Neural cell (in vitro differentiated cells): ENCODE measurements around the gene TRUB1. TPM values are rescaled to one million over a fixed set of nuclear protein-coding genes. Genes with fewer than 3 reads are reported as not detected.

Source experiments
- H2AFZ ChIP-seq: fragments of 200-600, 300-800 bp; sonication (generic), shearing (Covaris generic); 2 replicates; pipeline ENCODE4 v1.6.0; 2014; ENCODE audit warnings: low read depth, mild to moderate bottlenecking, antibody characterized with exemption, low read length, moderate library complexity
- H3F3A ChIP-seq: fragments of 200-600 bp; shearing (Covaris generic); 2 replicates; pipeline ENCODE4 v1.6.1; 2016; ENCODE audit warnings: mild to moderate bottlenecking, moderate library complexity, mixed read lengths, antibody characterized with exemption, low read length; ENCODE audit not compliant: insufficient read depth, poor library complexity, severe bottlenecking
- H3K27ac ChIP-seq: fragments of 200-600, 300-800 bp; sonication (generic), shearing (Covaris generic); 2 replicates; pipeline ENCODE4 v1.5.1; 2014; ENCODE audit warnings: mild to moderate bottlenecking, low read length, moderate library complexity
- H3K27me3 ChIP-seq: fragments of 300-800, 200-600 bp; sonication (generic), shearing (Covaris generic); 2 replicates; pipeline ENCODE4 v1.6.0; 2014; ENCODE audit warnings: mild to moderate bottlenecking, low read depth, low read length, moderate library complexity; ENCODE audit not compliant: insufficient read depth
- H3K36me3 ChIP-seq: fragments of 300-800, 200-600 bp; sonication (generic), shearing (Covaris generic); 2 replicates; pipeline ENCODE4 v1.5.1; 2014; ENCODE audit warnings: mild to moderate bottlenecking, antibody characterized with exemption, low read length, moderate library complexity; ENCODE audit not compliant: insufficient read depth
- H3K4me2 ChIP-seq: fragments of 300-800, 200-600 bp; sonication (generic), shearing (Covaris generic); 2 replicates; pipeline ENCODE4 v1.6.0; 2014; ENCODE audit warnings: mild to moderate bottlenecking, low read length
- H3K4me3 ChIP-seq: fragments of 300-800, 200-600 bp; sonication (generic), shearing (Covaris generic); 2 replicates; pipeline ENCODE4 v1.5.1; 2014; ENCODE audit warnings: mild to moderate bottlenecking, low read length, moderate library complexity
- H3K79me2 ChIP-seq: fragments of 200-600 bp; shearing (Covaris generic); replicated peaks from 2 replicates; pipeline ENCODE4 v1.6.0; 2014; ENCODE audit warnings: mild to moderate bottlenecking, low read length, moderate library complexity; ENCODE audit not compliant: insufficient read depth
- H3K9ac ChIP-seq: fragments of 300-800, 200-600 bp; sonication (generic), shearing (Covaris generic); 2 replicates; pipeline ENCODE4 v1.6.1; 2016; ENCODE audit warnings: mild to moderate bottlenecking, low read length, mixed read lengths
- H3K9me2 ChIP-seq: fragments of 200-600 bp; shearing (Covaris generic); 2 replicates; pipeline ENCODE4 v1.6.1; 2016; ENCODE audit warnings: mild to moderate bottlenecking, low read length, mixed read lengths; ENCODE audit not compliant: insufficient read depth
- H3K9me3 ChIP-seq: fragments of 200-600, 300-800 bp; sonication (generic), shearing (Covaris generic); 2 replicates; pipeline ENCODE4 v1.6.1; 2016; ENCODE audit warnings: mild to moderate bottlenecking, mixed run types, low read length, moderate library complexity, mixed read lengths
- H4K20me1 ChIP-seq: fragments of 200-600 bp; shearing (Covaris generic); 2 replicates; pipeline ENCODE4 v1.6.1; 2016; ENCODE audit warnings: mild to moderate bottlenecking, mixed run types; ENCODE audit not compliant: insufficient read depth
- CTCF ChIP-seq: fragments of 450-650 bp; IDR thresholded peaks from 2 replicates; pipeline ENCODE4 v1.5.1; 2014; ENCODE audit warnings: antibody characterized with exemption, mild to moderate bottlenecking, moderate library complexity; ENCODE audit not compliant: poor library complexity, severe bottlenecking
- EP300 ChIP-seq: fragments of 450-650 bp; conservative IDR thresholded peaks from 2 replicates; pipeline ENCODE4 v1.6.1; 2014; ENCODE audit warnings: antibody characterized with exemption, mild to moderate bottlenecking, moderate library complexity; ENCODE audit not compliant: poor library complexity, severe bottlenecking
- EZH2 ChIP-seq: fragments of 200-600, 300-800 bp; shearing (Covaris generic), sonication (generic); IDR thresholded peaks from 2 replicates; pipeline ENCODE4 v1.6.1; 2014; ENCODE audit warnings: antibody characterized with exemption, low read length, borderline replicate concordance, mild to moderate bottlenecking; ENCODE audit not compliant: insufficient read depth, poor library complexity, severe bottlenecking
- MXI1 ChIP-seq: fragments of 450-650 bp; conservative IDR thresholded peaks from 2 replicates; pipeline ENCODE4 v1.6.1; 2014; ENCODE audit warnings: antibody characterized with exemption, mild to moderate bottlenecking; ENCODE audit not compliant: poor library complexity, severe bottlenecking
- POLR2AphosphoS5 ChIP-seq: IDR thresholded peaks from 2 replicates; pipeline ENCODE4 v1.6.1; 2012
- RAD21 ChIP-seq: fragments of 450-650 bp; conservative IDR thresholded peaks from 2 replicates; pipeline ENCODE4 v1.6.1; 2014; ENCODE audit warnings: antibody characterized with exemption, mild to moderate bottlenecking, moderate library complexity
- SMC3 ChIP-seq: fragments of 450-650 bp; conservative IDR thresholded peaks from 2 replicates; pipeline ENCODE4 v1.6.1; 2014; ENCODE audit warnings: antibody characterized with exemption, mild to moderate bottlenecking, moderate library complexity; ENCODE audit not compliant: poor library complexity
- TAF1 ChIP-seq: IDR thresholded peaks from 2 replicates; pipeline ENCODE4 v1.6.1; 2012; ENCODE audit warnings: low read depth
- polyA plus RNA-seq: library from polyadenylated mRNA; depleted of rRNA; stranded (reverse); fragments of >200 nt; gene quantifications from 2 replicates; pipeline ENCODE4 v1.2.3, GENCODE V29; 2014
- TF ChIP-seq, protein P1 (sequence below): IDR thresholded peaks from 2 replicates; pipeline ENCODE4 v1.6.1; 2012; ENCODE audit warnings: borderline replicate concordance

The TRUB1 gene
- polyA plus RNA-seq, 1 donor from 2014 or later = 48.8 TPM

GRCh38 chr10:114928818-114929217 is 9.2 kb upstream of the TRUB1 start:
- H3K4me2 ChIP-seq = no peak overlapping the region
- no peak overlapping the region for H3K9ac ChIP-seq
- no peak overlapping the region for H3K27ac ChIP-seq
- H3K27me3 ChIP-seq = no peaks in the 10 kb centered on the region
- TF ChIP-seq SMC3 (no peak), EZH2 (no peak), RAD21 (no peak), CTCF (no peak), TAF1 (no peak), MXI1 (no peak), EP300 (no peak), POLR2AphosphoS5 (no peak)
- TF ChIP-seq, protein P1, sequence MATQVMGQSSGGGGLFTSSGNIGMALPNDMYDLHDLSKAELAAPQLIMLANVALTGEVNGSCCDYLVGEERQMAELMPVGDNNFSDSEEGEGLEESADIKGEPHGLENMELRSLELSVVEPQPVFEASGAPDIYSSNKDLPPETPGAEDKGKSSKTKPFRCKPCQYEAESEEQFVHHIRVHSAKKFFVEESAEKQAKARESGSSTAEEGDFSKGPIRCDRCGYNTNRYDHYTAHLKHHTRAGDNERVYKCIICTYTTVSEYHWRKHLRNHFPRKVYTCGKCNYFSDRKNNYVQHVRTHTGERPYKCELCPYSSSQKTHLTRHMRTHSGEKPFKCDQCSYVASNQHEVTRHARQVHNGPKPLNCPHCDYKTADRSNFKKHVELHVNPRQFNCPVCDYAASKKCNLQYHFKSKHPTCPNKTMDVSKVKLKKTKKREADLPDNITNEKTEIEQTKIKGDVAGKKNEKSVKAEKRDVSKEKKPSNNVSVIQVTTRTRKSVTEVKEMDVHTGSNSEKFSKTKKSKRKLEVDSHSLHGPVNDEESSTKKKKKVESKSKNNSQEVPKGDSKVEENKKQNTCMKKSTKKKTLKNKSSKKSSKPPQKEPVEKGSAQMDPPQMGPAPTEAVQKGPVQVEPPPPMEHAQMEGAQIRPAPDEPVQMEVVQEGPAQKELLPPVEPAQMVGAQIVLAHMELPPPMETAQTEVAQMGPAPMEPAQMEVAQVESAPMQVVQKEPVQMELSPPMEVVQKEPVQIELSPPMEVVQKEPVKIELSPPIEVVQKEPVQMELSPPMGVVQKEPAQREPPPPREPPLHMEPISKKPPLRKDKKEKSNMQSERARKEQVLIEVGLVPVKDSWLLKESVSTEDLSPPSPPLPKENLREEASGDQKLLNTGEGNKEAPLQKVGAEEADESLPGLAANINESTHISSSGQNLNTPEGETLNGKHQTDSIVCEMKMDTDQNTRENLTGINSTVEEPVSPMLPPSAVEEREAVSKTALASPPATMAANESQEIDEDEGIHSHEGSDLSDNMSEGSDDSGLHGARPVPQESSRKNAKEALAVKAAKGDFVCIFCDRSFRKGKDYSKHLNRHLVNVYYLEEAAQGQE = no peak
- H3K9me2 ChIP-seq = no peaks in the 10 kb centered on the region
- H3K79me2 ChIP-seq = no peaks in the 10 kb centered on the region
- no peak overlapping the region for H2AFZ ChIP-seq
- no peaks in the 10 kb centered on the region for H3K36me3 ChIP-seq
- H3K9me3 ChIP-seq = no peaks in the 10 kb centered on the region
- no peak overlapping the region for H3K4me3 ChIP-seq
- no peaks in the 10 kb centered on the region for H4K20me1 ChIP-seq
- no peaks in the 10 kb centered on the region for H3F3A ChIP-seq

GRCh38 chr10:114930320-114930719 is 7.7 kb upstream of the TRUB1 start:
- Histone ChIP-seq H3K27me3 (no peaks in the 10 kb centered on the region), H2AFZ (no peak overlapping the region), H4K20me1 (no peaks in the 10 kb centered on the region), H3K9me3 (no peaks in the 10 kb centered on the region), H3F3A (no peaks in the 10 kb centered on the region), H3K9me2 (no peaks in the 10 kb centered on the region), H3K9ac (no peak overlapping the region), H3K36me3 (no peaks in the 10 kb centered on the region), H3K27ac (no peak overlapping the region), H3K79me2 (no peaks in the 10 kb centered on the region), H3K4me3 (no peak overlapping the region), H3K4me2 (no peak overlapping the region)
- TF ChIP-seq, protein P1 = no peak
